Measurements from ENCODE around the gene NAA80. TPM values are rescaled to one million over a fixed set of nuclear protein-coding genes. Genes with fewer than 3 reads are reported as not detected.

NAA80 gene
- total and polyA plus RNA-seq, 10 of the 15 experiments (the other 5 are each of a cell fraction or from before 2014, with no cell fraction given), result 0.48 to 12.7 (median 6.7) TPM

- ChIA-PET RAD21 (ENCODE audit: unreplicated experiment) (no interaction called here), CTCF (interaction anchor here (1.1 kb wide), 1 partner anchor 14 kb away, joined by 4 read pairs; no protein-coding TSS in a partner anchor), POLR2A (no interaction called here), SMC1A (ENCODE audit: uncharacterized antibody, unreplicated experiment) (no interaction called here)
- no TSS peak for BruUV-seq (replicated peaks)
- Histone ChIP-seq H3K36me3 (ENCODE audit: control insufficient read depth in 2 of 2, insufficient read depth in 2 of 2, low read length in 1 of 2) (peaks cover 0 to 28% of the 10 kb centered on the region in 2 experiments; a peak in 3 of 4 replicates), H3K27ac (ENCODE audit: control insufficient read depth, insufficient read depth) (no peak overlapping the region), H2AFZ (ENCODE audit: control insufficient read depth, low read depth, low read length) (no peak overlapping the region), H3K9me3 (replicated peaks; ENCODE audit: control insufficient read depth, insufficient read depth, low read length) (no peaks in the 10 kb centered on the region), H3K27me3 (replicated peaks in 1 of 2; ENCODE audit: control insufficient read depth in 2 of 2, insufficient read depth in 2 of 2, low read length in 1 of 2) (no peaks in the 10 kb centered on the region), H3K79me2 (ENCODE audit: control insufficient read depth, insufficient read depth, low read length) (peaks cover 21% of the 10 kb centered on the region), H3K4me3 (no peak overlapping the region), H4K20me1 (ENCODE audit: control insufficient read depth, insufficient read depth) (no peaks in the 10 kb centered on the region), H3K4me2 (ENCODE audit: control insufficient read depth, insufficient read depth) (no peak overlapping the region), H3K9ac (ENCODE audit: control insufficient read depth, insufficient read depth, low read length) (no peak overlapping the region), H3K4me1 (ENCODE audit: control insufficient read depth, insufficient read depth, low read length) (peaks cover 3% of the 10 kb centered on the region; the same call in 1 of the 2 replicates)
- DNase-seq (ENCODE audit: low read depth, low spot score) (no peak), ATAC-seq (no peak), FAIRE-seq (no peak)
- TF ChIP-seq POLR2AphosphoS2 (IDR thresholded peaks at IDR 0.05; ENCODE audit: low read depth, low read length), result no peak
- no peak for TF ChIP-seq TBL1XR1 (IDR thresholded peaks at IDR 0.05; ENCODE audit: low read depth, low read length)
- TF ChIP-seq SREBF2 (IDR thresholded peaks at IDR 0.05; ENCODE audit: low read length), result no peak
- no peak for TF ChIP-seq PKNOX1 (IDR thresholded peaks at IDR 0.05)
- no peak for TF ChIP-seq ESRRA (IDR thresholded peaks at IDR 0.05; ENCODE audit: low read length)
- TF ChIP-seq CREB1 (IDR thresholded peaks at IDR 0.05; ENCODE audit: low read depth), result no peak
- in situ Hi-C loops (cut with MboI), result no loop called here
- 95% methylated on average over 23 of the region's 23 CpGs for WGBS (ENCODE audit: insufficient coverage, insufficient replicate concordance, low lambda C conversion rate, missing lambda C conversion rate)
- intact Hi-C loops (cut with micrococcal nuclease; ENCODE audit: unreplicated experiment), result no loop called here
Observed at GRCh38 chr3:50288387-50289007, 10.7 kb downstream of the NAA80 start.

DNA sequence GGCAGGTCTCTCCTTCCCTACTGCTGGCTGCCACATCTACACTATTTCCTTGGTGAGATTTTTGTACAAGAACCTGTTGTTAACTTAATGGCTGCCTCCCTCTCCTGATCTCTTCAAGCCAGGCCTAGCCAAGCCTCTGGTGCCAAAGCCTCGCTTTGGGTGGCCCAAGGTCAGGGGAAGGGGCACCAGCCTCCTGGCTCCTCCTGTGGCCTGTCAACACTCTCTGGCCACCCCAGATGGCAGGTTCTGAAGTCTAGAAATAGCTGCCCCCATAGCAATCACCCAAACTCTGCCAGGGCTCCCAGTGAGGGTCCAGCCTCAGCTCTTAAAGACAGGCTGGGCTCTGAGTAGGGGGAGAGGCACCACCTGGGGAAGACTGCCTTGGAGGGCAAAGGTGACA is 11.9 kb downstream of the NAA80 start:
- 94% methylated on average over 1 of the region's 1 CpG for WGBS (ENCODE audit: insufficient coverage, insufficient replicate concordance, low lambda C conversion rate, missing lambda C conversion rate)
- Histone ChIP-seq H3K4me3 (no peak overlapping the region), H3K4me1 (ENCODE audit: control insufficient read depth, insufficient read depth, low read length) (peaks cover 3% of the 10 kb centered on the region; the same call in 1 of the 2 replicates), H3K9me3 (replicated peaks; ENCODE audit: control insufficient read depth, insufficient read depth, low read length) (no peaks in the 10 kb centered on the region), H3K79me2 (ENCODE audit: control insufficient read depth, insufficient read depth, low read length) (peaks cover 21% of the 10 kb centered on the region), H3K9ac (ENCODE audit: control insufficient read depth, insufficient read depth, low read length) (no peak overlapping the region), H3K4me2 (ENCODE audit: control insufficient read depth, insufficient read depth) (no peak overlapping the region), H3K27ac (ENCODE audit: control insufficient read depth, insufficient read depth) (no peak overlapping the region), H2AFZ (ENCODE audit: control insufficient read depth, low read depth, low read length) (no peak overlapping the region), H3K36me3 (ENCODE audit: control insufficient read depth in 2 of 2, insufficient read depth in 2 of 2, low read length in 1 of 2) (peaks cover 0 to 28% of the 10 kb centered on the region in 2 experiments; a peak in 3 of 4 replicates), H3K27me3 (replicated peaks in 1 of 2; ENCODE audit: control insufficient read depth in 2 of 2, insufficient read depth in 2 of 2, low read length in 1 of 2) (no peaks in the 10 kb centered on the region), H4K20me1 (ENCODE audit: control insufficient read depth, insufficient read depth) (no peaks in the 10 kb centered on the region)
- POLR2A ChIA-PET, result no interaction called here
- no TSS peak for BruUV-seq (replicated peaks)
- DNase-seq (ENCODE audit: low read depth, low spot score) (no peak), ATAC-seq (no peak), FAIRE-seq (no peak)
- intact Hi-C loops (cut with micrococcal nuclease; ENCODE audit: unreplicated experiment) (no loop called here), in situ Hi-C loops (cut with MboI) (no loop called here)
- CTCF ChIA-PET, result no interaction called here
- RAD21 ChIA-PET (ENCODE audit: unreplicated experiment), result no interaction called here
- SMC1A ChIA-PET (ENCODE audit: uncharacterized antibody, unreplicated experiment), result no interaction called here
- no peak for TF ChIP-seq USF1 (IDR thresholded peaks at IDR 0.05; ENCODE audit: borderline replicate concordance, extremely low read length, insufficient read depth, low read depth, low read length)
- TF ChIP-seq FOXM1 (IDR thresholded peaks at IDR 0.05; ENCODE audit: low read depth, low read length), result no peak
- TF ChIP-seq, protein P1, sequence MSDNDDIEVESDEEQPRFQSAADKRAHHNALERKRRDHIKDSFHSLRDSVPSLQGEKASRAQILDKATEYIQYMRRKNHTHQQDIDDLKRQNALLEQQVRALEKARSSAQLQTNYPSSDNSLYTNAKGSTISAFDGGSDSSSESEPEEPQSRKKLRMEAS (IDR thresholded peaks at IDR 0.05; ENCODE audit: low read depth, low read length), result no peak
- no peak for TF ChIP-seq PKNOX1 (IDR thresholded peaks at IDR 0.05)
- TF ChIP-seq EGR1 (IDR thresholded peaks at IDR 0.05; ENCODE audit: borderline replicate concordance in 1 of 2, low read depth in 2 of 2, low read length in 2 of 2), result no peak
- TF ChIP-seq POLR2AphosphoS2 (IDR thresholded peaks at IDR 0.05; ENCODE audit: low read depth, low read length), result no peak
- TF ChIP-seq, protein P2, sequence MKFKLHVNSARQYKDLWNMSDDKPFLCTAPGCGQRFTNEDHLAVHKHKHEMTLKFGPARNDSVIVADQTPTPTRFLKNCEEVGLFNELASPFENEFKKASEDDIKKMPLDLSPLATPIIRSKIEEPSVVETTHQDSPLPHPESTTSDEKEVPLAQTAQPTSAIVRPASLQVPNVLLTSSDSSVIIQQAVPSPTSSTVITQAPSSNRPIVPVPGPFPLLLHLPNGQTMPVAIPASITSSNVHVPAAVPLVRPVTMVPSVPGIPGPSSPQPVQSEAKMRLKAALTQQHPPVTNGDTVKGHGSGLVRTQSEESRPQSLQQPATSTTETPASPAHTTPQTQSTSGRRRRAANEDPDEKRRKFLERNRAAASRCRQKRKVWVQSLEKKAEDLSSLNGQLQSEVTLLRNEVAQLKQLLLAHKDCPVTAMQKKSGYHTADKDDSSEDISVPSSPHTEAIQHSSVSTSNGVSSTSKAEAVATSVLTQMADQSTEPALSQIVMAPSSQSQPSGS (IDR thresholded peaks at IDR 0.05; ENCODE audit: low read length), result no peak

All from GM12878 (cell line).